ENCODE measurements around the gene LRRC45.

DNA sequence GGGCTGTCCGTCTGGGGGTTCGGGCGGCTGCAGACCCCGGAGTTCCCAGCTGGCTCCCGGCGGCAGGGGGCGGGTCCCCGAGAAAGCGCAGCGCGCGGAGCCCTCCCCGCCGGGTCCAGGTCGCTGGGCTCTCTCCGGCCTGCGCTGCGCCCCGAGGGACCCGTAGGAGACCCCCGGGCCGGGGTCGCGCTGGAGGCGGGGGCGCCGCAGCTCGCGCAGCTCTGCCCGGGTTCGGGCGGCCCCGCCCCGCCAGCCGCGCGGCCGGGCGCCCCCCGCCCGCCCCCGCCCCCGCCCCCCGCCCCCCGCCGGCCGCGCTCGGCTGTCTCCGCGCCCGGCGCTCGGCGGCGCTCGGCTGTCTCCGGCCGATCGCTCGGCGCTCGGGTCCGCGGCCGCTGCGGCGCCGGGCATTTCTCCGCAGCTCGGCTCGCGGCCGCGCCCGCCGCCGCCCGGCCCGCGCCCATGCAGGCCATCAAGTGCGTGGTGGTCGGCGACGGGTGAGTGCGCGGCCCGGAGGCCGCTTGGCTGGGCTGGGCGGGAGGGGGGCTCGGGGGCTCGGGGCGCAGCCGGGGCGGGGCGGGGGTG is 8.3 kb downstream of the LRRC45 start, which contains the start of gene RAC3:
- TF ChIP-seq, protein P1, sequence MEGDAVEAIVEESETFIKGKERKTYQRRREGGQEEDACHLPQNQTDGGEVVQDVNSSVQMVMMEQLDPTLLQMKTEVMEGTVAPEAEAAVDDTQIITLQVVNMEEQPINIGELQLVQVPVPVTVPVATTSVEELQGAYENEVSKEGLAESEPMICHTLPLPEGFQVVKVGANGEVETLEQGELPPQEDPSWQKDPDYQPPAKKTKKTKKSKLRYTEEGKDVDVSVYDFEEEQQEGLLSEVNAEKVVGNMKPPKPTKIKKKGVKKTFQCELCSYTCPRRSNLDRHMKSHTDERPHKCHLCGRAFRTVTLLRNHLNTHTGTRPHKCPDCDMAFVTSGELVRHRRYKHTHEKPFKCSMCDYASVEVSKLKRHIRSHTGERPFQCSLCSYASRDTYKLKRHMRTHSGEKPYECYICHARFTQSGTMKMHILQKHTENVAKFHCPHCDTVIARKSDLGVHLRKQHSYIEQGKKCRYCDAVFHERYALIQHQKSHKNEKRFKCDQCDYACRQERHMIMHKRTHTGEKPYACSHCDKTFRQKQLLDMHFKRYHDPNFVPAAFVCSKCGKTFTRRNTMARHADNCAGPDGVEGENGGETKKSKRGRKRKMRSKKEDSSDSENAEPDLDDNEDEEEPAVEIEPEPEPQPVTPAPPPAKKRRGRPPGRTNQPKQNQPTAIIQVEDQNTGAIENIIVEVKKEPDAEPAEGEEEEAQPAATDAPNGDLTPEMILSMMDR (IDR thresholded peaks at IDR 0.05): no peak
- no peak for TF ChIP-seq POLR2A (IDR thresholded peaks at IDR 0.05)

Measured in adrenal gland (tissue), 5 donors.